GM12874 (cell line): ENCODE data around the gene SSH2.

Source experiments
- TF ChIP-seq, protein P1 (sequence below): IDR thresholded peaks from 2 replicates; pipeline ENCODE4 v1.5.1; 2011; ENCODE audit warnings: low read depth, mild to moderate bottlenecking, control low read depth, low read length, moderate library complexity; ENCODE audit not compliant: insufficient read depth

The SSH2 gene

DNA sequence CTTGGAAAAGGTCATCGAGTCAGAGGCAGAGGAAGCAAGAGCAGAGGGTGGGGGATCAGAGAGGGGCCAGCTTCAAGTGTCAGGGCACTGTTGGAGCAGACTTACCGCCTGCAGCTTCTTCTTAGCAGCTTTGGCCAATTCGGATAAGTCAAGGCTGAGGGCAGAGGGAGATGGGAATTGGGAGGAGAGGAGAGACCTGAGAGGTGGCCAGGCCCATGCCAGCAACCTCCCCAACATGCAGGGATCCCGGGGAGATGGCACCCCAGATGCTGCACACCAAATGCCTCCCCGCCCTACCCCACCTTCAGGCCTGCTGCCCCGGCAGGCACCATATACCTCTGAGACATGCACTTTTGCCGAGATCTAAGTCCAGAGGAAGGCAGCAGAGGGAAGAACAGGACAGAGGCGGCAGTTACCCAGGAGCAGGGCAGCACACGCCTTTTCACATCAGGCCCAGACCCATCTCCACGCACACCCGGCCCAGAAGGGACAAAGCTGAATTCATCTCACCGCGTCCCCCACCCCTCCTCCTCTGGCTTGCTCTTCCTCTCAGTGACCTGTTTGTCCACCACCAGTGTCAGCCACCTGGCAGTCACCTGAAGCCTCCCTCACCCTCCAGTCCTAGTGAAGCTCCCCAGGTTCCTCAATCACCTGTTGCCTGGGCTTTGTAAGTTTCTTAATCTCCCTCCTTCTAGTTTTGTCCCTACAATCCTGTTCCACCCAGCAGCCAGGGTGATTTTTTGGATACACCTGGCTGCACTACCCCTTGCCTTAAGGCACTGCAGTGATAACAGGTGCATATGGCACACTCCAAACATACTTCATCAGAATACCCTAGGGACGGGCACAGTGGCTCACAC lies 351.2 kb downstream of the SSH2 start:
- TF ChIP-seq, protein P1, sequence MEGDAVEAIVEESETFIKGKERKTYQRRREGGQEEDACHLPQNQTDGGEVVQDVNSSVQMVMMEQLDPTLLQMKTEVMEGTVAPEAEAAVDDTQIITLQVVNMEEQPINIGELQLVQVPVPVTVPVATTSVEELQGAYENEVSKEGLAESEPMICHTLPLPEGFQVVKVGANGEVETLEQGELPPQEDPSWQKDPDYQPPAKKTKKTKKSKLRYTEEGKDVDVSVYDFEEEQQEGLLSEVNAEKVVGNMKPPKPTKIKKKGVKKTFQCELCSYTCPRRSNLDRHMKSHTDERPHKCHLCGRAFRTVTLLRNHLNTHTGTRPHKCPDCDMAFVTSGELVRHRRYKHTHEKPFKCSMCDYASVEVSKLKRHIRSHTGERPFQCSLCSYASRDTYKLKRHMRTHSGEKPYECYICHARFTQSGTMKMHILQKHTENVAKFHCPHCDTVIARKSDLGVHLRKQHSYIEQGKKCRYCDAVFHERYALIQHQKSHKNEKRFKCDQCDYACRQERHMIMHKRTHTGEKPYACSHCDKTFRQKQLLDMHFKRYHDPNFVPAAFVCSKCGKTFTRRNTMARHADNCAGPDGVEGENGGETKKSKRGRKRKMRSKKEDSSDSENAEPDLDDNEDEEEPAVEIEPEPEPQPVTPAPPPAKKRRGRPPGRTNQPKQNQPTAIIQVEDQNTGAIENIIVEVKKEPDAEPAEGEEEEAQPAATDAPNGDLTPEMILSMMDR = no peak

DNA sequence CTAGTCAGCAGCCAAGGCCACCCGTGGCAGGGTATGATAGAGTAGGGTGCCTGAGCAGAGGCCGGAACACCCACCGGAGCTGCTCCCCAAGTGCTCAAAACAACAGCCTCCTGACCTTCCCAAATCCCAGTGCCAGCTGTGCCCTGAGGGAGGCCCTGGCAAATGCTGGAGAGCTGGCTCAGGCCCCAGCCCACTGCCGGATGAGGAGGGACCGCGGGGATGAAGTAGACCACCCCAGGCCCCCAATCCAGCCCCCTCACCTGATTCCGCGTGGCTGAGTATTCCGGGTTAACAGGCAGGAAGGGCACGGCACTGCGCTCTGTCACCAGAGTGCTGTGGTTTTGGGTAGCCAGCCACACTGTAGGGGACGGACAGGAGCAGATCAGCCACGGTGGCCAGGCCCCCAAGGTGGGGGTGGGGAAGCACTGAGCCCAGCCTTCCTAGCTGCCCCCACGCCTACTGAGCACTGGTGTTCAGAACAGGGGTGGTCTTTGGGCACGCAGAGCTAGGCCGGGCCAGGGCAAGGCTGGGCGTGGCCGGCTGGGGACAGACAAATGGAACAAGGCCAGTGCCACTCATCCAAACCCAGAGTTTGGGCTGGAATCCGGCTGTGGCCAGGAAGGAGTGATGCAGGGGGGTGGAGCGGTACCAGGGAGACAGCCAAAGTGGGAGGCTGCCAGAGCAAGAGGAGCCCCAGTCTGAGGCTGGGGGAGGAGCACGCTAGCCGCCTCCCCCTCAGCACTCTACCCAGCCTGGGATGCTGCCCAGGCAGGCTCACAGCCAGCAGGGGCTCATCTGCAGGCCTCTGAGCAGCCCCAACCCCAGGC lies 352.4 kb downstream of the SSH2 start:
- TF ChIP-seq, protein P1 = no peak

DNA sequence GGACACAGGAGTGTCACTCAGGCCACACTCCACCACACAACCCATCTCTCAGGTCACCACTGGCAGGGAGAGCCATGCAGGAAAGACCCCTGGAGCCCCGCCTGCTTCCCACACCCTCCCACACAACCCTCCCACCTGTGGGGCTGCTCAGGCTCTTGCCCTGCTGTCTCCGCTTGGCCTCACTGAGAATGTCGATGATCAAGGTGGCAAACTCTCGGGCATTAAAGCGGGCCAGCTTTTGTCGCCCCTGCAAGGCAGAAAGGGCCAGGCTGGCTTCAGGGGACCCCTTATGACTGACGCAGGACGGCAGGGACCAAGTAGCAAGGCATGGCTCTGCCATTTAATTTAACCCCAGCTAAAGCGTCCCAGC lies 353.0 kb downstream of the SSH2 start:
- TF ChIP-seq, protein P1 = no peak

DNA sequence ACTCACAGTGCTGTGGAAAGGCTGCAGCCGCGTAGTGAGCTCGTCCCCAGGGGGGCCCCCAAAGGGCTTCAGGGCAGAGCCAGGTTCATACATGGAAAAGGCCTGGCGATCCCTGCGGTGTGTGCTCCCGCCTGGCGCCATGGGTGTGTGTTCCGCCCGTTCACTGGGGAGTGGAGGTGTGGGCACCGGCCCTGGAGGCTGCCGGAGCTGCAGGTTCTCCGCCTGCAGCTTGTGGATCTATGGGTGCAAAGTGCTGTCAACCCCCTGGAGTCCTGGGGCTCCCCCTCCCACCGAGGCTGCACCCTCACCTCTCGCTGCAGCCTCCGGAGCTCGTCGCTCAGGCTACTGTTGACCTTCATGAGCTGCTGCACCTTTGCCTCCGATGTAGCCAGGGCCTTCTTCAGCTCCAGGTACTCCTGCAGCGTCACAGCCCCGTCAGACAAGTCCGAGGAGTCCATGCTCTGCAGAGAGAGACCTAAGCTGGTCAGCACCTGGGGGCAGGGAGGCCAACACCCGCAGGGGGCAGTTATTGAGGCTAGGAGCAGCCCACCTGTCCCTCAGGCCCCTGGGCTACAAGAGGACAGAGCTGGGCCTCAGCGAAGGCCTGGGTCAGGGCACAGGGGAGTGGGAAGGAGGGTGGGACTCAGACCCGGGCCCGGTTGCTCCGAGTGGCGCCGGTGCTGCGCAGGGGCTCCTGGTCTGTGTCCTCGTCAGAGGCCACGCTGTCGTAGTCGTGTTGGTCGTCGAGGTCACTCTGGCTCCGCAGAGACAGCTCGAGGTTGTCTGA lies 353.6 kb downstream of the SSH2 start:
- TF ChIP-seq, protein P1 = no peak
